Smooth muscle cell (in vitro differentiated cells): ENCODE data around the gene SPTBN4. TPM values are rescaled to one million over a fixed set of nuclear protein-coding genes. Genes with fewer than 3 reads are reported as not detected.

Source experiments
- DNase-seq: peaks from one replicate; lab custom pipeline; 2025; ENCODE audit not compliant: unreplicated experiment; lab: John Stamatoyannopoulos, UW
- H2AFZ ChIP-seq: fragments of 200-600 bp; sonication (generic); 2 replicates; pipeline ENCODE4 v1.6.0; 2016; ENCODE audit warnings: antibody characterized with exemption, low read depth, mild to moderate bottlenecking
- H3F3A ChIP-seq: fragments of 200-600 bp; sonication (generic); 2 replicates; pipeline ENCODE4 v1.6.0; 2017; ENCODE audit warnings: antibody characterized with exemption, low read depth
- H3K27ac ChIP-seq: fragments of 200-600 bp; sonication (generic); 2 replicates; pipeline ENCODE4 v1.5.1; 2016; ENCODE audit warnings: low read depth, mild to moderate bottlenecking
- H3K27me3 ChIP-seq: fragments of 200-600 bp; sonication (generic); 2 replicates; pipeline ENCODE4 v1.6.1; 2016; ENCODE audit warnings: low read depth, mild to moderate bottlenecking
- H3K36me3 ChIP-seq: fragments of 200-600 bp; sonication (generic); 2 replicates; pipeline ENCODE4 v1.5.1; 2016; ENCODE audit warnings: low read depth
- H3K4me1 ChIP-seq: fragments of 200-600 bp; sonication (generic); 2 replicates; pipeline ENCODE4 v1.5.1; 2016; ENCODE audit warnings: low read depth
- H3K4me2 ChIP-seq: fragments of 200-600 bp; sonication (generic); 2 replicates; pipeline ENCODE4 v1.6.0; 2016; ENCODE audit warnings: mild to moderate bottlenecking
- H3K4me3 ChIP-seq: fragments of 200-600 bp; sonication (generic); 2 replicates; pipeline ENCODE4 v1.5.1; 2016; ENCODE audit warnings: mild to moderate bottlenecking
- H3K79me2 ChIP-seq: fragments of 200-600 bp; sonication (generic); 2 replicates; pipeline ENCODE4 v1.6.0; 2016; ENCODE audit warnings: low read depth, mild to moderate bottlenecking
- H3K9ac ChIP-seq: fragments of 200-600 bp; sonication (generic); 2 replicates; pipeline ENCODE4 v1.6.0; 2016; ENCODE audit warnings: low read depth
- H3K9me3 ChIP-seq: fragments of 200-600 bp; sonication (generic); replicated peaks from 2 replicates; pipeline ENCODE4 v1.5.1; 2016; ENCODE audit warnings: low read depth
- H4K20me1 ChIP-seq: fragments of 200-600 bp; sonication (generic); 2 replicates; pipeline ENCODE4 v1.6.0; 2016; ENCODE audit warnings: low read depth
- WGBS: methylation state at CpG from one replicate; pipeline ENCODE4 v1.1.7; 2016; ENCODE audit warnings: low lambda C conversion rate; 5-methylcytosine and 5-hydroxymethylcytosine counted together
- polyA plus RNA-seq: library from polyadenylated mRNA; unstranded; fragments of >200 nt; fragmentation: Nextera tagmentation; extraction: Ambion mirVana; gene quantifications from 2 replicates; pipeline ENCODE4 v1.2.1, GENCODE V29; 2016
- total RNA-seq: library from RNA; depleted of rRNA; stranded (reverse); fragments of >200 nt; gene quantifications from 2 replicates; pipeline ENCODE4 v1.2.3, GENCODE V29; 2014
- TF ChIP-seq, protein P1 (sequence below): fragments of 200-600 bp; sonication (generic); IDR thresholded peaks from 2 replicates; pipeline ENCODE4 v1.5.1; 2017; ENCODE audit warnings: borderline replicate concordance, mild to moderate bottlenecking, antibody characterized with exemption; ENCODE audit not compliant: insufficient read depth, poor library complexity, severe bottlenecking

SPTBN4 gene
- total and polyA plus RNA-seq, 2 experiments from 2014 or later: 1.0 to 1.2 TPM

DNA sequence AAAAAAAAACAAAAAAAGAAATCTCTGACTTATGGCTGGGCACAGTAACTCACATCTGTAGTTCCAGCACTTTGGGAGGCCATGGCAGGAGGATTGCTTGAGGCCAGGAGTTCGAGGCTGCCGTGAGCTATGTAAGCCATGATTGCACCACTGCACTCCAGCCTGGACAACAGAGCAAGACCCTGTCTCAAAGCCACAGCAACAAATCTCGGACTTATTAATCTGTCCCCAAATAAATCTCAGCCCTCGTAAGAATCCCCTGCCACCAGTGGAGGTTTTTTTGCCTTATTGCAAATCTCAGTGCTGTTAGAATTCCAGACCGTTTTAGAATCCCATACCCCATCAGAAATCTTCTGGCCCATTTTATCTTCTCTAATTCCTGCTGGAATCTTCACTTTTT lies 114.7 kb downstream of the SPTBN4 start:
- no peaks in the 10 kb centered on the region for H4K20me1 ChIP-seq
- H3K27ac ChIP-seq: no peak overlapping the region

DNA sequence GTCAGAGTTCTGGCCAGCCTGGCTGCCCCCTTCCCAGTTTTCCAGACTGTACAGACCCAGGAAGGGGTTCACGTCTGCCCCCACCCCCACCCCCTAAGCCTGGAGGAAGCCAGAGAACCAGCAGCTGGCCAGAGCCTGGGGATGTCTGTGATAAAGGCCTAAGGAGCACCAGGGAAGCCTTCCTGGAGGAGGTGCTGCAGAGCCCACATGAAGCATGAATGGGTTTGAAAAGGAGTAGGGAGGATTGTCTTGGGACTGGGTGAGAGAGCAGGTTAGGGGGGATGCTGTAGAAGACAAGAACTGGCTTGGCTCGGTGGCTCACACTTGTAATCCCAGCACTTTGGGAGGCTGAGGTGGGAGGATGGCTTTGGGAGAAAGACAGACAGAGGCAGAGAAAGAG lies 115.7 kb downstream of the SPTBN4 start:
- Histone ChIP-seq H3K27me3 (no peaks in the 10 kb centered on the region), H3K4me3 (no peak overlapping the region), H3K9me3 (no peaks in the 10 kb centered on the region), H3K27ac (no peak overlapping the region), H3K79me2 (no peaks in the 10 kb centered on the region), H3K9ac (no peak overlapping the region), H3K4me1 (no peaks in the 10 kb centered on the region), H2AFZ (no peak overlapping the region), H3K36me3 (no peaks in the 10 kb centered on the region), H3K4me2 (no peak overlapping the region), H3F3A (no peaks in the 10 kb centered on the region), H4K20me1 (no peaks in the 10 kb centered on the region)
- 100% methylated on average over 2 of the region's 2 CpGs for WGBS
- TF ChIP-seq, protein P1, sequence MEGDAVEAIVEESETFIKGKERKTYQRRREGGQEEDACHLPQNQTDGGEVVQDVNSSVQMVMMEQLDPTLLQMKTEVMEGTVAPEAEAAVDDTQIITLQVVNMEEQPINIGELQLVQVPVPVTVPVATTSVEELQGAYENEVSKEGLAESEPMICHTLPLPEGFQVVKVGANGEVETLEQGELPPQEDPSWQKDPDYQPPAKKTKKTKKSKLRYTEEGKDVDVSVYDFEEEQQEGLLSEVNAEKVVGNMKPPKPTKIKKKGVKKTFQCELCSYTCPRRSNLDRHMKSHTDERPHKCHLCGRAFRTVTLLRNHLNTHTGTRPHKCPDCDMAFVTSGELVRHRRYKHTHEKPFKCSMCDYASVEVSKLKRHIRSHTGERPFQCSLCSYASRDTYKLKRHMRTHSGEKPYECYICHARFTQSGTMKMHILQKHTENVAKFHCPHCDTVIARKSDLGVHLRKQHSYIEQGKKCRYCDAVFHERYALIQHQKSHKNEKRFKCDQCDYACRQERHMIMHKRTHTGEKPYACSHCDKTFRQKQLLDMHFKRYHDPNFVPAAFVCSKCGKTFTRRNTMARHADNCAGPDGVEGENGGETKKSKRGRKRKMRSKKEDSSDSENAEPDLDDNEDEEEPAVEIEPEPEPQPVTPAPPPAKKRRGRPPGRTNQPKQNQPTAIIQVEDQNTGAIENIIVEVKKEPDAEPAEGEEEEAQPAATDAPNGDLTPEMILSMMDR: no peak
- DNase-seq: no peak

More for the DNA sequence above, 114.7 kb downstream of the SPTBN4 start:
- Histone ChIP-seq H3K27me3 (no peaks in the 10 kb centered on the region), H3K9ac (no peak overlapping the region), H2AFZ (no peak overlapping the region), H3K4me1 (no peaks in the 10 kb centered on the region), H3K9me3 (no peaks in the 10 kb centered on the region), H3K79me2 (no peaks in the 10 kb centered on the region), H3F3A (no peaks in the 10 kb centered on the region), H3K4me2 (no peak overlapping the region), H3K4me3 (no peak overlapping the region), H3K36me3 (no peaks in the 10 kb centered on the region)
- WGBS: 96% methylated on average over 5 of the region's 5 CpGs
- no peak for DNase-seq
- TF ChIP-seq, protein P1: no peak

DNA sequence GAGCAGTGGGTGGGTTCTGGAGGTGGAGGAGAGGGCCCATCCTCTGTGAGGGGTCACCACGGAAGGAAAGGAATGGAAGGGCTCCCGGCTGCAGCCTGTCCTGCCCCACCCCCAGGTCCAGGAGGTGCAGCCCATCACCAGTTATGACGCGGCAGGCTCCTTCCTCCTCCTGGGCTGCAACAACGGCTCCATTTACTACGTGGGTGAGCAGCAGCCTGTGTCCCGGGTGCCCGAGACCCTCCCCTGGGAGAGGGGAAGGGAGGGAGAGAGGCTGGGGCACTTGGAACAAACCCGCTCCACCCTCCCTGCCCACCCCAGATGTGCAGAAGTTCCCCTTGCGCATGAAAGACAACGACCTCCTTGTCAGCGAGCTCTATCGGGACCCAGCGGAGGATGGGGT lies 116.5 kb downstream of the SPTBN4 start:
- no peaks in the 10 kb centered on the region for H3K4me1 ChIP-seq
- H3K27me3 ChIP-seq: no peaks in the 10 kb centered on the region
- TF ChIP-seq, protein P1: no peak
- H3K79me2 ChIP-seq: no peaks in the 10 kb centered on the region
- H3K4me2 ChIP-seq: no peak overlapping the region
- no peak overlapping the region for H3K4me3 ChIP-seq
- H3K36me3 ChIP-seq: no peaks in the 10 kb centered on the region
- no peaks in the 10 kb centered on the region for H4K20me1 ChIP-seq
- H3F3A ChIP-seq: no peaks in the 10 kb centered on the region
- no peak overlapping the region for H3K27ac ChIP-seq
- no peak overlapping the region for H3K9ac ChIP-seq
- 92% methylated on average over 13 of the region's 14 CpGs for WGBS
- no peak overlapping the region for H2AFZ ChIP-seq
- no peak for DNase-seq
- H3K9me3 ChIP-seq: no peaks in the 10 kb centered on the region

DNA sequence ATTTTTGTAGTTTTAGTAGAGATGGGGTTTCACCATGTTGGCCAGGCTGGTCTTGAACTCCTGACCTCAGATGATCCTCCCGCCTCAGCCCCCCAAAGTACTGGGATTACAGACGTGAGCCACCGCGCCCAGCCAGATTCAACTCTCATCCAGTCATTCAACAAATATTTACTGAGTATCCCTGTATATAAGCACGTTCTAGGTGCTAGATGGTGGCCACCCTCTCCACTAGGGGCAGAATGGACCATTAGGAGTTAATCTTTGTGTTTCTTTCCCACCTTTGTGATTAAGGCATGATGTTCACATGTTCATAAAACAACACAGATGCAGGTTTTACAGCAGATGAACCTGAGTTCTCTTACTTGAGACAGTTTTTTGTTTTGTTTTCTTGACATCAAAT lies 117.2 kb downstream of the SPTBN4 start:
- Histone ChIP-seq H4K20me1 (no peaks in the 10 kb centered on the region), H3K4me3 (no peak overlapping the region), H3K79me2 (no peaks in the 10 kb centered on the region), H3K27me3 (no peaks in the 10 kb centered on the region), H2AFZ (no peak overlapping the region), H3F3A (no peaks in the 10 kb centered on the region), H3K4me1 (no peaks in the 10 kb centered on the region), H3K36me3 (no peaks in the 10 kb centered on the region), H3K27ac (no peak overlapping the region), H3K4me2 (no peak overlapping the region), H3K9ac (no peak overlapping the region), H3K9me3 (no peaks in the 10 kb centered on the region)
- DNase-seq: no peak
- 82% methylated on average over 5 of the region's 5 CpGs for WGBS
- TF ChIP-seq, protein P1: peak; percentile 9
